HAP-1 (cell line): ENCODE data around the gene BRD3.

ENCODE experiments used
- DNase-seq, 2 experiments: peaks; one replicate each; pipeline ENCODE4 v3.0.0-alpha.2; 2016 to 2020; ENCODE audit warnings: low spot score in 2 of 2
- H3K27me3 ChIP-seq: fragments of 250-450 bp; sonication (Bioruptor Pico); 2 replicates; pipeline ENCODE4 v1.5.1; 2020; ENCODE audit warnings: low read depth, mild to moderate bottlenecking, moderate library complexity
- H3K36me3 ChIP-seq: fragments of 250-450 bp; sonication (Bioruptor Pico); replicated peaks from 2 replicates; pipeline ENCODE4 v1.5.1; 2020; ENCODE audit warnings: mild to moderate bottlenecking
- H3K4me1 ChIP-seq: fragments of 250-450 bp; sonication (Bioruptor Pico); 2 replicates; pipeline ENCODE4 v1.5.1; 2020; ENCODE audit warnings: mild to moderate bottlenecking
- H3K4me3 ChIP-seq: fragments of 250-450 bp; sonication (Bioruptor Pico); 2 replicates; pipeline ENCODE4 v1.5.1; 2020; ENCODE audit warnings: mild to moderate bottlenecking, moderate library complexity
- H3K9me3 ChIP-seq: fragments of 250-450 bp; sonication (Bioruptor Pico); 2 replicates; pipeline ENCODE4 v1.5.1; 2020; ENCODE audit warnings: mild to moderate bottlenecking, moderate library complexity
- in situ Hi-C: fragments of 300-500 bp; cut with MboI; formaldehyde crosslinking; loops from 3 replicates; pipeline ENCODE4 v1.14.3; 2020; ENCODE audit warnings: low sequenced_read_pairs, inconsistent platforms, mixed read lengths

BRD3 gene

DNA sequence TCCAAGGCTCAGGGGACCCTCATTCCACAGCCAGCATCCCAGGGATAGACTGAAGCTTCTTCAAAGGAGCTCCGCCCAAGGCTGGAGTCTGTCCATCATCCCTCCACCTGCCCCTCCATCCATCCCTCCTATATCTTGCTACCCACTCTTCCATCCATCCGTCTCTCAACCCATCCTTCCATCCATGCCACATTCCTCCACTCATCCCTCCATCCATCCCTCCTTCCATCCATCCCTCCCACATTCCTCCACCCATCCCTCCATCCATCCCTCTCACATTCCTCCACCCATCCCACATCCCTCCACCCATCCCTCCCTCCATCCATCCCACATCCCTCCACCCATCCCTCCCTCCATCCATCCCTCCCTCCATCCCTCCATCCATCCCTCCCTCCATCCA, 70.2 kb downstream of the BRD3 start:
- Histone ChIP-seq H3K36me3 (no peaks in the 10 kb centered on the region), H3K9me3 (no peaks in the 10 kb centered on the region), H3K27me3 (no peaks in the 10 kb centered on the region), H3K4me1 (peaks cover 6% of the 10 kb centered on the region), H3K4me3 (no peak overlapping the region)
- in situ Hi-C loops = no loop called here
- DNase-seq = no peak

DNA sequence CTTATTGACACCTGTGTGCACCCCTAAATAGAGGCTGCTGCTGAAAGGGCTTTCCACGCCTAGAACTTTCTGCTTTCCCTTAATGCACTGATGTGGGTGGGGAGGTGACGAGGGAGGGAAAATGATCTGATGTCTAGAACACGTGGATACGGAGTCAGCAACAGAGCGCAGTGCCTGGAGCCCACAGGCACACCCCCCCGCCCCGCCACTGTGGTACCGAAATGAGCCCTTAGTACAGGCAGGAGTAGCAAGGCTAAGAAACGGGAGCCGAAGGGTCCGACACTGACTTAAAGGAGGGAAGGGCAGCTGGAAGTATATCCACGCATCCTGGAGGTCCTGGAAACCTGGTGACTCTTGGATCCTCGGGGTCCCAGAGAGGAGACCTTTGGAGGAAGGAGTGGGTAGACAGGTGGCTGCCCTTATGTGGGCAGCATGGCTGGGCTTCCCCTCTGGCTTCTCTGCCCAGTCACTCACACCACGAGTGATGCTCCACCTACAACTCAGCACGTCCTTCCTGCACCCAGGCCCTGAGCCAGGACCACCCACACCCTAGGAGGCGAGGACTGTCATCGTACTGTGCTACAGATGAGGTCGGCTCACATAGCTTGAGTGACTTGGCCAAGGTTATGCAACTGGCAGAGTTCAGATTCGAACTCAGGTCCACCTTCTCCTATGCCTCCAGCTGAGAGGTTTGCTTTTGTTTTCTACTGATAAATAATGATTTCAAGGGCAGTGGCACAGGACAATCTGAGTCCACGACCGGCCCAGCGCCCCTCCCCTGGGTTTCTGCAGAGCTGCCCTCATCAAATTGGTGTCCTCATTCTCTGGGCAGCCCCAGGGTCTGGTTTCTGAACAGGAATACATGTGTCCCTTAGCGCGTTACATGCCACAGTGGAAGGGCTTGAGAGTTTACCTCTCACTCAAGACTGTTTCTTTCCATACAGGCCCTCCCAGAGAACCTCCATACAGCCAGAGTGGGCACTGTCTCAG, 71.0 kb downstream of the BRD3 start:
- Histone ChIP-seq H3K4me1 (peaks cover 6% of the 10 kb centered on the region), H3K36me3 (no peaks in the 10 kb centered on the region), H3K9me3 (no peaks in the 10 kb centered on the region), H3K4me3 (no peak overlapping the region), H3K27me3 (no peaks in the 10 kb centered on the region)
- in situ Hi-C loops = no loop called here
- no peak for DNase-seq

- Histone ChIP-seq H3K4me1 (peaks cover 6% of the 10 kb centered on the region), H3K4me3 (no peak overlapping the region), H3K27me3 (no peaks in the 10 kb centered on the region), H3K36me3 (no peaks in the 10 kb centered on the region), H3K9me3 (no peaks in the 10 kb centered on the region)
- DNase-seq = peak in 1 of 2 experiments; percentile 38
- in situ Hi-C loops = no loop called here
Measured at GRCh38 chr9:133995012-133995896, 72.6 kb downstream of the BRD3 start.

GRCh38 chr9:133994353-133995011, 73.3 kb downstream of the BRD3 start:
- Histone ChIP-seq H3K27me3 (no peaks in the 10 kb centered on the region), H3K4me1 (peaks cover 6% of the 10 kb centered on the region), H3K9me3 (no peaks in the 10 kb centered on the region), H3K36me3 (no peaks in the 10 kb centered on the region), H3K4me3 (no peak overlapping the region)
- peak; percentile 36 to 91 for DNase-seq
- in situ Hi-C loops = loop anchor here (5.0 kb wide), 1 partner anchor 202 kb away; no protein-coding TSS in a partner anchor

GRCh38 chr9:133993635-133994253, 74.1 kb downstream of the BRD3 start:
- no peak for DNase-seq
- no peaks in the 10 kb centered on the region for H3K36me3 ChIP-seq
- H3K4me3 ChIP-seq = peak overlapping the region; percentile 79
- in situ Hi-C loops = loop anchor here (5.0 kb wide), 1 partner anchor 201 kb away; no protein-coding TSS in a partner anchor
- H3K9me3 ChIP-seq = no peaks in the 10 kb centered on the region
- peaks cover 6% of the 10 kb centered on the region for H3K4me1 ChIP-seq
- H3K27me3 ChIP-seq = no peaks in the 10 kb centered on the region

- in situ Hi-C loops = loop anchor here (5.0 kb wide), 1 partner anchor 201 kb away; no protein-coding TSS in a partner anchor
- Histone ChIP-seq H3K9me3 (no peaks in the 10 kb centered on the region), H3K4me3 (peak overlapping the region; percentile 79), H3K27me3 (no peaks in the 10 kb centered on the region), H3K4me1 (peaks cover 6% of the 10 kb centered on the region), H3K36me3 (no peaks in the 10 kb centered on the region)
- DNase-seq = peak; percentile 86 to 93
Measured at GRCh38 chr9:133992780-133993634, 74.8 kb downstream of the BRD3 start.

DNA sequence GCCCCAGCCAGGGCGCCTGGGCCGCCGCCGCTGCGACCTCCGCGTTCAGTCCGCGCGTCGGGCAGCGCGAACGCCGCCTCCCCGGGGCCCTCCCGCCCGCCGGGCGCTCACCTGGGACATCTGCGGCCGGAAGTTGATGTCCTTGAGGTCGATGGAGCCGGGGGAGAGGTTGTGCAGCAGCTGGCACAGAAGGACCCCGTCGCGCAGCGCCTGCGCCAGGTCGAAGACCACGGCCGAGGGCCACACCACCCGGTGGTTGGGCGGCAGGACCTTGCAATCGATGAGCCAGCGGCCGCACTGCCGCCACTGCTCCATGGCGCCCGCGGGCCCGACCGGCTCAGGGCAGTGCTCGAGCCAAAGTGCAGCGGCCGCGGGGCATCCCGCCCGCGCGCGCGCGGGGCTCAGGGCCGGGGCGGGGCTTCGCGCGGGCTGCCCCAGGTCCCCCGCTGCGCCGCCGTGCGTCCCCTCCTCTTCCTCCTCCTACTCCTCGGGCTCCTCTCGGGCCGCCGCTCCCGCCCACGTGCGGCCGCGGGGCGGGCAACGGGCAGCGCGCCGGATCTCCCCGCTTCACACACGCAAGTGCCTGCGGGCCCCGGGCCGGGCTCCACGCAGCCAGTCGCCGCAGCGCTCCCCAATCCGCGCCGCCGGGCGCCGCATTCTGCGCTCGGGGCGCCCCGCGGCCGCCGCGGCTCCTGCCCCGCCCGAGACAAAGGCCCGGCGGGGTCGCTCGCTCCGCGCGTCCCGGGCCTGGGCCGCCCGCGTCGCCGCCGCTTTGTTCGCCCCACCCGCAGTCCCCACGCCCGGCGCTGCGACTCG, 75.7 kb downstream of the BRD3 start, which contains the start of gene VAV2:
VAV2 (minus strand) TSS at position 361 of the 816 bp plus-strand sequence; CDS start at position 315, 46 bp downstream.
- Histone ChIP-seq H3K9me3 (no peaks in the 10 kb centered on the region), H3K4me1 (peaks cover 6% of the 10 kb centered on the region), H3K27me3 (no peaks in the 10 kb centered on the region), H3K4me3 (peak within 1 kb of the TSS; percentile 79), H3K36me3 (no peaks in the 10 kb centered on the region)
- in situ Hi-C loops = loop anchor here (5.0 kb wide), 1 partner anchor 200 kb away; no protein-coding TSS in a partner anchor
- peak; percentile 68 to 87 for DNase-seq

- Histone ChIP-seq H3K4me1 (peaks cover 6% of the 10 kb centered on the region), H3K4me3 (peak overlapping the region; percentile 79), H3K27me3 (no peaks in the 10 kb centered on the region), H3K36me3 (no peaks in the 10 kb centered on the region), H3K9me3 (no peaks in the 10 kb centered on the region)
- in situ Hi-C loops = loop anchor here (5.0 kb wide), 1 partner anchor 199 kb away; no protein-coding TSS in a partner anchor
- DNase-seq = peak in 1 of 2 experiments; percentile 37
Measured at GRCh38 chr9:133991214-133991921, 76.5 kb downstream of the BRD3 start.

DNA sequence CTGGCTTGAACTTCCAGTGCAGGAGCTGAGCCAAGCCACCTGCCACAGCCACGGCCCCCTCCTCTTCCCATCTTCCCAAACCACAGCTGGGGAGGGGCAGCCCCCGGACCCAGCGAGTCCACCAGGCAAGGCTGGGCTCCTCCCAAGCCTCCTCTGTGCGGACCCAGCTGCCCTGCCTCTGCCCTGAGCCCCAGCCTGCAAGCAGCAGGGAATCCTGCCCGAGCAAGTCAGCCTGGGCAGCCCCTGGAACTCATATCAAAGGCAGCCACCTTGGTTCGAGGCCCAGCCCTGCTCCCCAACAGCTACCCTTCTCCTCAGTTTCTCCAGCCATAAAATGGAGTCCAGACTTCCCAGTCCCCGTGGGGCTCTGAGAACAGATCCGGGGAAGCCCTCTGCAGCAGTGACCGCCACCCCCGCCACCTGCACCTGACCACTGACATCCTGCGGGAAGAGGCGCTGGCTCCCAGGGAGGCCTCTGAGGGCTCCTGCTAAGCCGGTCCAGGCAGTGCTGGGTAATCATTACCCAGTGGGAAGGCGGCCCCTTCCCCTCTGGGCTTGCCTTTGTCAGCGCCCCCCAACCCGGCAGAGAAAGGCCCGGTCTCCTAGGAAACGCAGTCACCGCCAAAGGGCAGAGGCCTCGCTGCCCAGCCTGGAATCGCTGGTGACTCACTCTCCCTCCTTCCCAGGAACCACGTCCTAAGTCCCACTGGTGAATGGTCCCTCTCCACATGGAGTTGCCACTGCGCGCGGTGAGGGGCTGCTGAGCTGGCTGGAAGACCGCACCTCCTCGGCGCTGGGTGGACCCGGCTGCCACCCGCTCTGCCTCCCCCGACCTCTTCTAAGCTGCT, 77.2 kb downstream of the BRD3 start:
- Histone ChIP-seq H3K27me3 (no peaks in the 10 kb centered on the region), H3K4me1 (peaks cover 6% of the 10 kb centered on the region), H3K36me3 (no peaks in the 10 kb centered on the region), H3K4me3 (peak overlapping the region; percentile 79), H3K9me3 (no peaks in the 10 kb centered on the region)
- in situ Hi-C loops = loop anchor here (5.0 kb wide), 1 partner anchor 198 kb away; no protein-coding TSS in a partner anchor
- peak in 1 of 2 experiments; percentile 58 for DNase-seq

DNA sequence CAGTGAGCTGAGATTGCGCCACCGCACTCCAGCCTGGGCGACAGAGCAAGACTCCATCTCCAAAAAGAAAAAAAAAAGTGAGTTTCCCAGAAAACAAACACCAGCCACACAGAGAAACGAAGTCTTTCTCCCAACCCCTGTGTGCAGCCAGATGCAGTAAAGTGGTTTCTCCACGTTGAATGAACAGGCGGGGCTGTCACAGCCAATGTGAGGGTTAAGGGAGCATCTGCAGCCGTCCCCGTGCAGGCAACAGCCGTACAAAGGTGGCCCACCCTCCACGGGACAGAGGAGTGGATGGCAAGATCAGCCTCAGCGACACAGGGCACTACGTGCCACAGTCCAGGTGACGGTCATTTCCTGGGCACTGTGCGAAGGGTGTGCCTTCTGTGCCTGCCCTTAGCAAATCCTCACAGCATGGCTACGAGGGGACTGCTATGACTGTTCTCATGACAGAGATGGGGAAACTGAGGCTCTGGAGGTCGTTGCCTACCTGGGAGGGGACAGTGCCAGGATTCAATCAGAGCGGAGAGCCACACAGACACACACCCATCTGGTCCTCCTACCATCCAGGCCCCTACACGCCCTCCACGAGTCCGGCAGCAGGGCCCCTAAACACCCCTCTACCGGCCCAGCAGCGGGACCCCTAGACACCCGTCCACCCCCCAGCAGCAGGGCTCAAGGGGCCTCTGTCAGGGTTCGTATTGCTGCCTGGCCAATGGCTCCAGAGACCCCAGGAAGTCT, 78.0 kb downstream of the BRD3 start:
- Histone ChIP-seq H3K36me3 (no peaks in the 10 kb centered on the region), H3K4me3 (peak overlapping the region; percentile 79)
- in situ Hi-C loops = loop anchor here (5.0 kb wide), 1 partner anchor 197 kb away; no protein-coding TSS in a partner anchor

More for the DNA sequence above, 78.0 kb downstream of the BRD3 start:
- no peak for DNase-seq
- peaks cover 6% of the 10 kb centered on the region for H3K4me1 ChIP-seq
- no peaks in the 10 kb centered on the region for H3K9me3 ChIP-seq
- no peaks in the 10 kb centered on the region for H3K27me3 ChIP-seq
